NCI-H1417 (cell line): Measurements from ENCODE around the gene HCRTR1.

ENCODE experiments used
- DNase-seq, 3 experiments: peaks; one replicate each; lab custom pipeline; 2025; lab: John Stamatoyannopoulos, UW

Gene HCRTR1

GRCh38 chr1:31667065-31667785 lies 49.7 kb downstream of the HCRTR1 start:
- DNase-seq, result no peak

- DNase-seq, result no peak
Measured at GRCh38 chr1:31668303-31668883, 50.9 kb downstream of the HCRTR1 start.

- no peak for DNase-seq
Measured at GRCh38 chr1:31669433-31669785, 51.9 kb downstream of the HCRTR1 start.

GRCh38 chr1:31669786-31670592 lies 52.5 kb downstream of the HCRTR1 start:
- DNase-seq, result peak; percentile 34 to 89 (median 78)

GRCh38 chr1:31670593-31670964 lies 53.1 kb downstream of the HCRTR1 start:
- no peak for DNase-seq

GRCh38 chr1:31671147-31671546 lies 53.7 kb downstream of the HCRTR1 start:
- DNase-seq, result no peak

- no peak for DNase-seq
Measured at GRCh38 chr1:31671561-31672201, 54.2 kb downstream of the HCRTR1 start.

GRCh38 chr1:31672986-31673385 lies 55.5 kb downstream of the HCRTR1 start:
- DNase-seq, result no peak

GRCh38 chr1:31673433-31673832 lies 55.9 kb downstream of the HCRTR1 start:
- DNase-seq, result no peak

- peak in 2 of 3 experiments; percentile 11 to 26 for DNase-seq
Measured at GRCh38 chr1:31674626-31675025, 57.1 kb downstream of the HCRTR1 start.

- DNase-seq, result no peak
Measured at GRCh38 chr1:31675161-31675560, 57.7 kb downstream of the HCRTR1 start.

GRCh38 chr1:31675756-31676155 lies 58.3 kb downstream of the HCRTR1 start:
- no peak for DNase-seq
